Measurements from ENCODE around the gene NEDD4L. TPM values are rescaled to one million over a fixed set of nuclear protein-coding genes. Genes with fewer than 3 reads are reported as not detected.

NEDD4L gene
- total and polyA plus RNA-seq, 4 donors: 10.2 to 20.3 (median 13.2) TPM

- Histone ChIP-seq H3K36me3 (ENCODE audit: control insufficient read depth in 4 of 4, insufficient read depth in 3 of 4, low read depth in 1 of 4, low read length in 3 of 4) (no peaks in the 10 kb centered on the region), H3K9ac (ENCODE audit: low read depth in 1 of 2, low read length in 2 of 2) (no peak overlapping the region), H3K27ac (ENCODE audit: low read depth in 1 of 2, low read length in 2 of 2) (no peak overlapping the region), H3K4me3 (ENCODE audit: low read depth in 1 of 3, low read length in 3 of 3) (no peak overlapping the region), H3K9me3 (ENCODE audit: control insufficient read depth in 4 of 4, low read length in 3 of 4) (no peaks in the 10 kb centered on the region), H3K4me1 (ENCODE audit: control insufficient read depth in 4 of 4, insufficient read depth in 4 of 4, low read length in 3 of 4) (no peaks in the 10 kb centered on the region), H3K27me3 (ENCODE audit: control insufficient read depth in 4 of 4, insufficient read depth in 4 of 4, low read length in 3 of 4) (peaks cover 0 to 4% (median 0%) of the 10 kb centered on the region in 4 donors)
- no peak for TF ChIP-seq SP1 (IDR thresholded peaks at IDR 0.05)
- TF ChIP-seq CTCF (IDR thresholded peaks at IDR 0.05; ENCODE audit: low read depth, low read length, missing input control): no peak
- TF ChIP-seq REST (IDR thresholded peaks at IDR 0.05): no peak
- no peak for TF ChIP-seq YY1 (IDR thresholded peaks at IDR 0.05)
- no peak for TF ChIP-seq MAX (IDR thresholded peaks at IDR 0.05)
- no peak for TF ChIP-seq FOXA1 (IDR thresholded peaks at IDR 0.05)
- TF ChIP-seq ATF3 (IDR thresholded peaks at IDR 0.05): no peak
- TF ChIP-seq EGR1 (IDR thresholded peaks at IDR 0.05; ENCODE audit: low read depth in 2 of 2): no peak
- TF ChIP-seq JUND (IDR thresholded peaks at IDR 0.05): no peak
- no peak for TF ChIP-seq ZBTB33 (IDR thresholded peaks at IDR 0.05)
- TF ChIP-seq GABPA (IDR thresholded peaks at IDR 0.05 in 1 of 2, conservative IDR thresholded peaks at IDR 0.05 in 1 of 2): no peak
- TF ChIP-seq NR2F2 (IDR thresholded peaks at IDR 0.05): no peak
- no peak for TF ChIP-seq HNF4G (IDR thresholded peaks at IDR 0.05)
- TF ChIP-seq TAF1 (conservative IDR thresholded peaks at IDR 0.05): no peak
- no peak for TF ChIP-seq FOXA2 (IDR thresholded peaks at IDR 0.05)
- no peak for TF ChIP-seq RAD21 (IDR thresholded peaks at IDR 0.05)
- TF ChIP-seq HNF4A (conservative IDR thresholded peaks at IDR 0.05): no peak
- no peak for TF ChIP-seq RXRA (IDR thresholded peaks at IDR 0.05)
- 86% methylated on average over 2 of the region's 2 CpGs for WGBS
- DNase-seq (ENCODE audit: low spot score): no peak
Observed at GRCh38 chr18:58025733-58026132, 18.3 kb upstream of the NEDD4L start.

Data from liver (tissue), 9 donors.